CD4-positive, alpha-beta T cell treated with Interleukin-4 for 4 hours (primary cell): ENCODE measurements around the gene SSX2B.
"Not testable (repeated sequence)": the region's sequence is repeated elsewhere in the genome, so short reads cannot be mapped to it uniquely, and the experiment has no call there.

Experiments
- DNase-seq: peaks from one replicate; pipeline ENCODE4 v3.0.0-alpha.2; 2020

Gene SSX2B

DNA sequence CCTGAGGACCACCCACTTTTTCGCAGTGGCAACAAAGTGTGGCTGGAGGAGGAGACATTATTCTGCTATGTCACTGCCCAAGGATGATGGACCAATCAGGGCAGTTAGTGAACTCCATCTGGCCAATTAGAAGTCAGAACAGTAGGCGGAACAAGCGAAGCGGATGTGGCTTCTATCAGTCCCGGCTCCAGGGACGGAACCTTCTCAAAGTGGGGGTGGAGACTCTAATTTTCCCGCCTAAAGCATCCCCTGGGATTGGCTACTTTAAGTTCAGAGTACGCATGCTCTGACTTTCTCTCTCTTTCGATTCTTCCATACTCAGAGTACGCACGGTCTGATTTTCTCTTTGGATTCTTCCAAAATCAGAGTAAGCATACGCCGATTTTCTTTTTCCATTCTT lies at the start of gene SSX2B:
Gene SSX2B, plus strand, starts transcription at position 301 of the 400 bp plus-strand sequence. CDS start 1,429 bp downstream, outside the sequence.
- DNase-seq = not testable (repeated sequence)

DNA sequence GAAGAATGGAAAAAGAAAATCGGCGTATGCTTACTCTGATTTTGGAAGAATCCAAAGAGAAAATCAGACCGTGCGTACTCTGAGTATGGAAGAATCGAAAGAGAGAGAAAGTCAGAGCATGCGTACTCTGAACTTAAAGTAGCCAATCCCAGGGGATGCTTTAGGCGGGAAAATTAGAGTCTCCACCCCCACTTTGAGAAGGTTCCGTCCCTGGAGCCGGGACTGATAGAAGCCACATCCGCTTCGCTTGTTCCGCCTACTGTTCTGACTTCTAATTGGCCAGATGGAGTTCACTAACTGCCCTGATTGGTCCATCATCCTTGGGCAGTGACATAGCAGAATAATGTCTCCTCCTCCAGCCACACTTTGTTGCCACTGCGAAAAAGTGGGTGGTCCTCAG lies 44.0 kb upstream of the SSX2B start, which contains the start of gene SSX2:
Gene SSX2, minus strand, starts transcription at position 101 of the 400 bp plus-strand sequence. CDS start 1,429 bp downstream, outside the sequence.
- DNase-seq = not testable (repeated sequence)

DNA sequence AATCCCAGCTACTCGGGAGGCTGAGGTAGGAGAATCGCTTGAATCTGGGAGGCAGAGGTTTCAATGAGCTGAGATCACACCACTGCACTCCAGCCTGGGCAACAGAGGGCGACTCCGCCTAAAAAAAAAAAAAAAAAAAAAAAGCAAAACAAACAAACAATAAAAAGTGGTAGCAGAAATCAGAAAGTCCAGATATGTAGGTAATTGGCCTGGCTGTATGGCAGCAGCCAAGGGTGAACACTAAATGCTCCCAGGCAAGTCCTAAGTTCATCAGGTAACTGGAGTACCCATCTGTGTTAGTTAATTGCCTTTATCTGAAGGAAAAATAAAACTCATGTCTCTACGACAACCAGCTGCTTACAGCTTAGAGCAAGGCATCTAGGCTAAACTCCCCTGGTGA lies 14.9 kb downstream of the SSX2B start:
- not testable (repeated sequence) for DNase-seq

DNA sequence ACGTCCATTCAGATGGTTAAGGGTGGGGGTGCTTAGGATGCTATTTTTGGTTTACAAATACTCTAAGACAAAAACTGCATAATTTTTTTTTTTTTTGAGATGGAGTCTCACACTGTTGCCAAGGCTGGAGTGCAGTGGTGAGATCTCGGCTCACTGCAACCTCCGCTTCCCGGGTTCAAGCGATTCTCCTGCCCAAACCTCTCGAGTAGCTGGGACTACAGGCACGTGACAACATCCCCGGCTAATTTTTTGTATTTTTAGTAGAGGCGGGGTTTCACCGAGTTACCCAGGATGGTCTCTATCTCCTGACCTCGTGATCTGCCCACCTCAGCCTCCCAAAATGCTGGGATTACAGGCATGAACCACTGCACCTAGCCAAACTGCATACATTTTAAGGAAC lies 22.5 kb downstream of the SSX2B start:
- not testable (repeated sequence) for DNase-seq

DNA sequence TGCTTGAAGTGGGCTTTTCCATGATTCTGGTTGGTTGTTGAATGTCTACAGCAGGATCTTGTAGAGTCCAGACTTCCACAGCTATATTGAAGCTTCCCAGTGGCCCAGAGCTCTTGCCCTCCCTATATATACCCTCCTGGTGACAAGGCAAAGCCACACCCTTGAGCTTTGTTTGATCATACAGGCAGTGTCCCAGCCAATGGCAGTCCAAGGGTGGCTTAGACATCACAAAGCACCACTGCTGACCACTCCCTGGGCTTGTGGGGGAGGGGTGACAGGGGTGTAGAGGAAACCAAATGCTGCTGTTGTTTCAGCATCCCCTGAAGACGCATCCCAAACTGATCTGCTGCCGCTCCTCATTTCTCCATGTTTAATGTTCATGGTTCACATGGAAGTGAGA lies 46.3 kb downstream of the SSX2B start, which contains the start of gene SPANXN5:
Gene SPANXN5, minus strand, starts transcription at position 101 of the 400 bp plus-strand sequence. Its CDS starts 79 bp downstream, at position 22.
- DNase-seq = not testable (repeated sequence)

- DNase-seq = not testable (repeated sequence)
These were observed 53.8 kb downstream of the SSX2B start for GRCh38 chrX:52804876-52805275.
